ENCODE data around the gene TBL3.

DNA sequence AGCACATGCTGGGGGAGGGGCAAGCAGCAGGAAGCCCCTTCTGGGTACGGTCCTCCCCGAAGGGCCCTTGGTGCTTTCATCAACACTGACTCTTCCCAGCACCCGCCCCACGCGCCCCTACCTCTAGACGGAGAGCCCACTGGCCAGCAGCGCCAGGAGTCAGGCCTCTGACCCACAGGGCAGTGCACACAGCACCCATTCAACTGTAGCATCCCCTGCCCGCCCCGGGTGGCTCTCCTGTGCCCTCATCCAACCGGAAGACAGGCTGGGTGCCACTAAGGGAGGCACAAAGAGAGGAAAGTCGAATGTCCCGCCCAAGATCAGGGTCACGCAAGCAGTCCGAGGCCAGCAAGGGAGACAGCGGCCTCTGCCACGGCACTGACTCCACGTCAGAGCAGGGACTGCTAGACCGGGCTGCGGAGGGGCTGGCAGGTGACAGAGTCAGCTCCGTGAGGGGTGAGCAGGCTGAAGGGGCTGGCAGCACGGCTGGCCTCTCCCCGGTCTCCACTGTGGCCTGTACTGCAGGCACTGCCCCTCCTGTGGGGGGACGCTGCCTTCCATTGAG, 38.7 kb upstream of the TBL3 start:
- TF ChIP-seq EZH2phosphoT487 (IDR thresholded peaks at IDR 0.05; ENCODE audit: borderline replicate concordance) (no peak), ZFX (IDR thresholded peaks at IDR 0.05) (no peak), ZNF274 (IDR thresholded peaks at IDR 0.05; ENCODE audit: low read depth, low read length) (no peak), ELF1 (IDR thresholded peaks at IDR 0.05; ENCODE audit: borderline replicate concordance, low read depth) (no peak)

Measured in HCT116 (cell line).